ENCODE measurements around the gene ISCA1. TPM values are rescaled to one million over a fixed set of nuclear protein-coding genes. Genes with fewer than 3 reads are reported as not detected.

ISCA1 gene
- total RNA-seq, 1 experiment from 2014 or later, result 12.5 TPM

GRCh38 chr9:86238861-86239770 is 43.2 kb downstream of the ISCA1 start:
- BruUV-seq (replicated peaks), result no TSS peak
- Mint-ChIP-seq H3K36me3 (ENCODE audit: insufficient read depth, unreplicated experiment) (no peaks in the 10 kb centered on the region), H3K4me1 (ENCODE audit: low read depth, unreplicated experiment) (peaks cover 7% of the 10 kb centered on the region), H3K27me3 (ENCODE audit: unreplicated experiment) (no peaks in the 10 kb centered on the region), H3K4me3 (ENCODE audit: low read depth, unreplicated experiment) (no peak overlapping the region), H3K9me3 (ENCODE audit: low read depth, unreplicated experiment) (no peaks in the 10 kb centered on the region), H3K27ac (ENCODE audit: unreplicated experiment) (no peak overlapping the region)
- TF ChIP-seq, protein P1, sequence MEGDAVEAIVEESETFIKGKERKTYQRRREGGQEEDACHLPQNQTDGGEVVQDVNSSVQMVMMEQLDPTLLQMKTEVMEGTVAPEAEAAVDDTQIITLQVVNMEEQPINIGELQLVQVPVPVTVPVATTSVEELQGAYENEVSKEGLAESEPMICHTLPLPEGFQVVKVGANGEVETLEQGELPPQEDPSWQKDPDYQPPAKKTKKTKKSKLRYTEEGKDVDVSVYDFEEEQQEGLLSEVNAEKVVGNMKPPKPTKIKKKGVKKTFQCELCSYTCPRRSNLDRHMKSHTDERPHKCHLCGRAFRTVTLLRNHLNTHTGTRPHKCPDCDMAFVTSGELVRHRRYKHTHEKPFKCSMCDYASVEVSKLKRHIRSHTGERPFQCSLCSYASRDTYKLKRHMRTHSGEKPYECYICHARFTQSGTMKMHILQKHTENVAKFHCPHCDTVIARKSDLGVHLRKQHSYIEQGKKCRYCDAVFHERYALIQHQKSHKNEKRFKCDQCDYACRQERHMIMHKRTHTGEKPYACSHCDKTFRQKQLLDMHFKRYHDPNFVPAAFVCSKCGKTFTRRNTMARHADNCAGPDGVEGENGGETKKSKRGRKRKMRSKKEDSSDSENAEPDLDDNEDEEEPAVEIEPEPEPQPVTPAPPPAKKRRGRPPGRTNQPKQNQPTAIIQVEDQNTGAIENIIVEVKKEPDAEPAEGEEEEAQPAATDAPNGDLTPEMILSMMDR (IDR thresholded peaks at IDR 0.05; ENCODE audit: unreplicated experiment), result no peak
- no peak for DNase-seq
- intact Hi-C loops (cut with micrococcal nuclease; ENCODE audit: unreplicated experiment), result loop anchor here (10.0 kb wide), 2 partner anchors 204 to 424 kb away; no protein-coding TSS in a partner anchor
- CTCF ChIA-PET, result interaction anchor here (0.6 to 1.2 kb wide), 4 partner anchors 37 to 230 kb away, joined by 3 to 4 read pairs (median 4); no protein-coding TSS in a partner anchor

DNA sequence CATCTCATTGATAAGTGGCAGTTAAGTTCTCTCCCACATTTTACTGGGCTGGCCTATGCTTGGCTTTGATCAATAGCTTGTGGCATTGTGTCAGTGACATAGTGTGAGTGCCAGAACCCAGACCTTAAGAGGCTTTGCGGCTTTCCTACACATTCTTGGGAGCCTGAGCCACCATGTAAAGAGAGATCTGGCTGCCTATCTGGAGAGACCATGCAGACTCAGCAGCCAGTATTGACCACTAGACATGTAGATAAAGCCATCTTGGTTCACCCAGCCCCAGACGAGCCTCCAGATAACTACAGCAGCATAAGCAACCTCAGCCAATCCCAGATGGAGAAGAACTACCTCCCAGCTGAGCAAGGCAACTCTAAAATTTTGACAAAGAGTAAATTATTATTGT is 51.5 kb downstream of the ISCA1 start:
- Mint-ChIP-seq H3K27ac (ENCODE audit: unreplicated experiment) (no peak overlapping the region), H3K36me3 (ENCODE audit: insufficient read depth, unreplicated experiment) (no peaks in the 10 kb centered on the region), H3K4me1 (ENCODE audit: low read depth, unreplicated experiment) (no peaks in the 10 kb centered on the region), H3K4me3 (ENCODE audit: low read depth, unreplicated experiment) (no peak overlapping the region), H3K9me3 (ENCODE audit: low read depth, unreplicated experiment) (no peaks in the 10 kb centered on the region), H3K27me3 (ENCODE audit: unreplicated experiment) (peaks cover 13% of the 10 kb centered on the region)
- no peak for DNase-seq
- TF ChIP-seq, protein P1 (IDR thresholded peaks at IDR 0.05; ENCODE audit: unreplicated experiment), result no peak
- intact Hi-C loops (cut with micrococcal nuclease; ENCODE audit: unreplicated experiment), result loop anchor here (10.0 kb wide), 2 partner anchors 196 to 416 kb away; no protein-coding TSS in a partner anchor
- no TSS peak for BruUV-seq (replicated peaks)
- CTCF ChIA-PET, result no interaction called here

GRCh38 chr9:86222667-86223066 is 59.7 kb downstream of the ISCA1 start:
- no peak for DNase-seq
- CTCF ChIA-PET, result no interaction called here
- Mint-ChIP-seq H3K9me3 (ENCODE audit: low read depth, unreplicated experiment) (no peaks in the 10 kb centered on the region), H3K4me3 (ENCODE audit: low read depth, unreplicated experiment) (no peak overlapping the region), H3K27ac (ENCODE audit: unreplicated experiment) (no peak overlapping the region), H3K27me3 (ENCODE audit: unreplicated experiment) (no peaks in the 10 kb centered on the region), H3K36me3 (ENCODE audit: insufficient read depth, unreplicated experiment) (no peaks in the 10 kb centered on the region), H3K4me1 (ENCODE audit: low read depth, unreplicated experiment) (no peaks in the 10 kb centered on the region)
- intact Hi-C loops (cut with micrococcal nuclease; ENCODE audit: unreplicated experiment), result no loop called here
- TF ChIP-seq, protein P1 (IDR thresholded peaks at IDR 0.05; ENCODE audit: unreplicated experiment), result no peak
- BruUV-seq (replicated peaks), result no TSS peak

DNA sequence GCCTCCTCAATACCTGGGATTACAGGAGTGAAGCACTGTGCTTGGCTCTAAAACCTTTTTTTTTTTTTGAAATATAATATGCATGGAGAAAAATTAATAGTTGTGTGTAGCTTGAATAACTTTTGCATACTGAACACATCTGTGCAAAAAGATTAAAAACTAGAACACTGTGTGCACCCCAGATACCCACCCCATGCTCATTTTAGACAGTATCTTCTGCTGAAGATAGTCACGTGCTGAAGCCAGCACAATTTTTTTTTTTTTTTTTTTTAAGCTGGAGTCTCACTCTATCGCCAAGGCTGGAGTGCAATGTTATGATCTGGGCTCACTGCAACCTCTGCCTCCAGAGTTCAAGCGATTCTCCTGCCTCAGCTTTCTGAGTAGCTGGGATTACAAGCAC is 62.7 kb downstream of the ISCA1 start:
- Mint-ChIP-seq H3K9me3 (ENCODE audit: low read depth, unreplicated experiment) (no peaks in the 10 kb centered on the region), H3K36me3 (ENCODE audit: insufficient read depth, unreplicated experiment) (no peaks in the 10 kb centered on the region), H3K27me3 (ENCODE audit: unreplicated experiment) (no peaks in the 10 kb centered on the region), H3K4me1 (ENCODE audit: low read depth, unreplicated experiment) (no peaks in the 10 kb centered on the region), H3K27ac (ENCODE audit: unreplicated experiment) (no peak overlapping the region), H3K4me3 (ENCODE audit: low read depth, unreplicated experiment) (no peak overlapping the region)
- intact Hi-C loops (cut with micrococcal nuclease; ENCODE audit: unreplicated experiment), result no loop called here
- TF ChIP-seq, protein P1 (IDR thresholded peaks at IDR 0.05; ENCODE audit: unreplicated experiment), result no peak
- no TSS peak for BruUV-seq (replicated peaks)
- CTCF ChIA-PET, result interaction anchor here (0.6 kb wide), 1 partner anchor 44 kb away, joined by 3 read pairs; no protein-coding TSS in a partner anchor
- no peak for DNase-seq

All from Calu3 (cell line).